Stimulated activated naive CD8-positive, alpha-beta T cell treated with anti-CD3 and anti-CD28 coated beads, Interleukin-15, Interleukin-2, amounts not matched to agents 100 U/mL and 50 U/mL, for 24 hours (primary cell): ENCODE measurements around the gene CENPW.
A peak's percentile ranks its signal among the peaks of the same experiment; 100 is the strongest.

Source experiments
- ATAC-seq: fragments of 150-1000 bp; cut with Tn5 transposase; one replicate; pipeline ENCODE4 v1.10.0; 2021
- DNase-seq: peaks from one replicate; pipeline ENCODE4 v3.0.0; 2021

CENPW gene

DNA sequence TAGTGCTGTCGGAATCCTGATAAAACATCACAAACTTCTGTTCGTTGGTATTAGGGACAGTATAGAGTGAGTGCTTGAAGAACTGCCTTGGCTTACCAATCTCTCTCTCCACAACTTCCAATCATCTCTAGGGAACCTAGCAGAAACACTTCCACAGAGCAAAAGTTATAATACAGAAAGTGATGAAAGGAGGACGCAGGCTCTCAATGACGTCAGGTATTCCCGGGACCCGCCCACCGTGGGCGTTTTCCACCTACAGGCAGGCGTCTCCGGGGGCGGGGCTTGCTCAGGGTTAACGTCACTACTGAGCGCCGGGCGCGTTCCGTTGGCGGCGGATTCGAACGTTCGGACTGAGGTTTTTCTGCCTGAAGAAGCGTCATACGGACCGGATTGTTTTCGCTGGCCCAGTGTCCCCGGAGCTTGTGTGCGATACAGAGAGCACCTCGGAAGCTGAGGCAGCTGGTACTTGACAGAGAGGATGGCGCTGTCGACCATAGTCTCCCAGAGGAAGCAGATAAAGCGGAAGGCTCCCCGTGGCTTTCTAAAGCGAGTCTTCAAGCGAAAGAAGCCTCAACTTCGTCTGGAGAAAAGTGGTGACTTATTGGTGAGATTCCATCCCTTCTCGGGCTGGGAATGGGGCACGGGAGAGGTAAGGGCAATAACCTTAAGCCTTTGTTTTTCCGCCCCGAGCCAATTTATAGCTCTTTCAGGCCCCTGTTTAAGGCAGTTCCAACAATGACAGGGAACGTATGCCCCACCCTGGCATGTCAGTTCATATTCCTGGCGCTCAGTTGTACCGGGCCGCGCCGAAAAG lies at the start of gene CENPW:
CENPW (plus strand) TSS at position 320 of the 814 bp plus-strand sequence; CDS start at position 479, 159 bp downstream.
- ATAC-seq (peak; percentile 91), DNase-seq (peak; percentile 96)

- ATAC-seq, result no peak
- no peak for DNase-seq
Observed at GRCh38 chr6:126293891-126294524, 45.9 kb upstream of the CENPW start.

DNA sequence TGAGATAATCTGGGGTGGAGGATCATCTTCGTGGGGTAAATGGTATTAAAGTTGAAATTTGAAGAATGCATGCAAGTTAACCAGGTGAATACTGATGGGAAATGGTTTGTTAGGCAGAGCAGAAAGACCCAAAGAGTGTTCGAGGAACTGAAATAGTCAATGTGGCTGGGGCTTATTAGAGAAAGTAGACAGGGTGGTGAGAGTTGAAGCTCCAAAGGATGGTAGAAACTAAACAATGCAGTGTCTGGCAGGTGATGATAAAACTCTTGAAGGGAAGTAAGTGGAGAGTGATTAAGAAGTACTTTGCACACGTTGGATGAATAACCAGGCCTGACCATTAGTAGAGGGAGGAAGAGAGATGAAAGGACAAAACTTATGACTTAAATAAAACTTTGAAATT lies 39.8 kb upstream of the CENPW start:
- ATAC-seq (no peak), DNase-seq (no peak)

DNA sequence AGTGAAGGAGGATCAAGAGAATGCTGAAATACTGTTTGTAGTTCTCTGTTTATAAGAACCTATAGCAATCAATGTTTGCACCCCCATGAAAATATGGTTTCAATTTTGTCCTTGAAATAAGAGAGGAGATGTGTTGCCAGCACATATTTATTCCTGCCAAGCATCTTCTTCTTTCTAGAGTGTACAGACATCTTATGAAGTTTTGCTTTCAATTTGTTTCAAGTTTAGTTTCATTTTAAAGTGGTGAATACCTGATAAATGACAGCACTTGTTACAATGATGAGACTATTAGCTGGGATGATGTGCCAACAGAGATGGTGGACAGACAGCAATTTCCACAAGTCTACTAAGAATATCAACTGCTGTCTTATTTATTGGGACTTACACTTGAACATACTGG lies 39.2 kb upstream of the CENPW start:
- no peak for ATAC-seq
- DNase-seq, result no peak

- ATAC-seq, result no peak
- no peak for DNase-seq
Observed at GRCh38 chr6:126302191-126302590, 37.7 kb upstream of the CENPW start.

DNA sequence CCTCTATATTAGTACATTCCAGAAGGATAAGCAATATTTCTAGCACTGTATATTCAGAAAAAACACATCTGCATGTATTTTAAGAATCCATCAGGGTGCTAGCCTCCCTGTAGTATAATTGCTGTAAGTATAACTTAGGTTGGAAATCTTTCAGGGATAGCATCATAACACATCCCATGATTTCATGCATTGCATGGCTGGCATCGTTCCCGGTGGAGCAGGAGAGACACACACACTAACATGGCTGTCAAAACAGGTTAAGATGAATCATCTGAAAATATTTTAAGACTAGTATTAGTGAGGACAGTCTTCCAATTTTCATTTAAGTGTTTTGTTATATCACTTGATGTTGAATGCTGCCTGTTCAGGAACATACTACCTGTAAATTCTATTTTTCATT lies 32.1 kb upstream of the CENPW start:
- DNase-seq (no peak), ATAC-seq (no peak)

DNA sequence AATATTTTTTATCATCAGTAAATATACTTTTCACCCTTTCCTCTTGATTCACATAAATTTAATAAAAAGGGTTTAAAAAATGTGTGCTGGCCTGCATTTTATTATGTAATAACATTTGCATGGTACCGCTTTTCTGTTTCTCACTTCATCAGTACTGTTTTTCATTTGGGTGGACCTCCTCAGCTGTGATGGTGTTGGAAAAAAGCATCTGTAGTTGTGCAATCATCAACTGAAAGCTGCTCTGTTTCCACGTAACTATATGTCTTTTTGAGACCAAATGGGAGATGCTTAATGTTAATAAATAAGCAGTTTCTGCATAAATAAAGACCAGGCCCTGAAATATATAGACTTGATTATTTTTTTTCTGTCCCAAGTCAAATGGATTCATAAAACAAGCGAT lies 31.6 kb upstream of the CENPW start:
- no peak for DNase-seq
- no peak for ATAC-seq

GRCh38 chr6:126312013-126312665 lies 27.8 kb upstream of the CENPW start:
- ATAC-seq (no peak), DNase-seq (no peak)

GRCh38 chr6:126313941-126314340 lies 26.0 kb upstream of the CENPW start:
- no peak for ATAC-seq
- no peak for DNase-seq

DNA sequence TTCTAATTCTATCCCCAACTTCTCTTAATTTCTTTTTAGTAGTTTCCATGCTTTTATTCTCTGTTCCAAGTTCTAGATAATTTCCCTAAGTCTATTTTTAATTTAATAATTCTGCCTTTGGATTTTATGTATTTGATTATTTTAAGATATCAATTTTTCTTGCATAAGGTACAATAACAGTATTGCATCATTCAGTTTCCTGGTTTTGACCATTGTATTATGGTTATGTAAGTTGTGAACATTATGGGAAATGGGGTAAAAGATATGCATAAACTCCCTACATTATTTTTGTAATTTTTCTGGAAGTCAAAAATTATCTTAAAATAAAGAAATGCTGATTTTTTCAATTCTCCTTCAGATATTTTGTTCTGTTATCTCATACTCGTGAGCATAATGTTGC lies 21.1 kb upstream of the CENPW start:
- ATAC-seq, result no peak

GRCh38 chr6:126333729-126334128 lies 6.2 kb upstream of the CENPW start:
- no peak for ATAC-seq
- no peak for DNase-seq

More for the DNA sequence above, 21.1 kb upstream of the CENPW start:
- no peak for DNase-seq

DNA sequence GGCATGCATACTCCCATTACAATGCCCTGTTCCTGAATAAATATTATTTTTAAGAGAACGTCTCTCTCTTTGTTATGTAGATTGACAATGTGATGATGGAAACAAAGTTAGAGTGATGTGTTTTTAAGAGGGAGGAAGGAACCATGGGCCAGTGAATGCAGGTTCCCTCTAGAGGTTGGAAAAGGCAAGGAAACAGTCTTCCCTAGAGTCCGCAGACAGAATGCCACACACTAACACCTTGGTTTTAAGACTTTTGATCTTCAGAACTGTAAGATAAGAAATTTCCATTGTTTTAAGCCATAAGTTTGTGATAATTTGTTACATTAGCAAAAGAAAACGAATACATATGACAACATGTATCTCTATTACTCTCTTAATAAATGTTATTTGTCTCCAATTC lies 4.7 kb upstream of the CENPW start:
- DNase-seq, result no peak
- no peak for ATAC-seq

- DNase-seq, result no peak
- ATAC-seq, result no peak
Observed at GRCh38 chr6:126337323-126337722, 2.6 kb upstream of the CENPW start.

GRCh38 chr6:126341126-126341525 lies 1.2 kb downstream of the CENPW start:
- no peak for DNase-seq

DNA sequence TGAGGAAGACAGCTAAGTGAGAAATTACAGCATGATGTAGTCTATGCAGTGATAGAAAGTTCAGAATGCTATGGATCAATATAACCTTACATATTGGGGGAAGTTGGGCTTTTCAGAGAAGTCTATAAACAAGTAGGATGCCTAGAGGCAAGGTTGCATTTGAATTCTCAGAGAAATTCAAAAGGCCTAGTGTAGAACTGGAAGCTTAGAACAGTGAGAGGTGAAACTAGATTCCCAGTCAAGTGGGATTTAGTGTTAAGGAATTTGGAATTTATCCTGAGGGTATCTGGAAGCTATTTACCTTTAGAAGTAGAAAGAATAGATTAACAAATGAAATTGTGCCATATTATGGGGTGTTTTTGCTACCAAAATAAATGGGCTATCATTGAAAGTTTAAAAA lies 4.3 kb downstream of the CENPW start:
- ATAC-seq (no peak), DNase-seq (no peak)

More at GRCh38 chr6:126341126-126341525, 1.2 kb downstream of the CENPW start:
- no peak for ATAC-seq

DNA sequence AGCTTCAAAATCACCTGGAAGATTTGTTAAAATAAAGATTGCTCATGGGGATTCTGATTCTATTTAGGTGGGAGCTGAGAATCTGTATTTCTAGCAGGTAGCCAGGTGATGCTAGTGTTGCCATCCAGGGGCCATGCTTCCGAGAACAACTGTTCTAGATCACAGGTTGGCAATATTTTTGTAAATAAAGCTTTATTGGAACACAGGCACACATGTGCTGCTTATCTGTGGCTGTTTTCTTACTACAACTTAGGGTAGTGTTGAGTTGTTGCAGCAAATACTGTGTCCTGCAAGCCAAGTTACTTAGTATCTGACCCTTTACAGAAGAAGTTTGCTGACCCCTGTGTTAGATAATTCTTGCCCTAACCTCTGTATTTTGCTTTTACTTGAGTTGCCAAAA lies 12.0 kb downstream of the CENPW start:
- no peak for DNase-seq

DNA sequence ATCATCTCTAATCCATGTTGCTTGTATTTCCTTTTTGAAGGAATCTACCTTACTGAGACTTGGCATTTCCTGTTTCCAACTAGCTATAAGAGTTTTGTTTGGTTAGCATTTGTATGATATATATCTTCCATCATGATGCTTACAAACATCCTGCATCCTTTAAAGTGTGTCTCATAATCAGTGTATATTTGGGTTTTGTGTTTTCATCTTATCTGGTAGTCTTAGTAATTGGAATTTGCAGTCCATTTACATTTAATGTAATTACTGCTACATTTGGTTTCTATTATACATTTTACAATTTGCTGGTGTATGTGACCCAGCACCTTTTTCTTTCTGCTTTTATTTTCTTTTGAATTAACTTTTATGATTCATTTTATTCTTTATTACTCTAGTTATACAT lies 12.6 kb downstream of the CENPW start:
- ATAC-seq (no peak), DNase-seq (no peak)

More for the DNA sequence above, 12.0 kb downstream of the CENPW start:
- ATAC-seq, result no peak

GRCh38 chr6:126356526-126356925 lies 16.6 kb downstream of the CENPW start:
- DNase-seq, result no peak
- no peak for ATAC-seq

DNA sequence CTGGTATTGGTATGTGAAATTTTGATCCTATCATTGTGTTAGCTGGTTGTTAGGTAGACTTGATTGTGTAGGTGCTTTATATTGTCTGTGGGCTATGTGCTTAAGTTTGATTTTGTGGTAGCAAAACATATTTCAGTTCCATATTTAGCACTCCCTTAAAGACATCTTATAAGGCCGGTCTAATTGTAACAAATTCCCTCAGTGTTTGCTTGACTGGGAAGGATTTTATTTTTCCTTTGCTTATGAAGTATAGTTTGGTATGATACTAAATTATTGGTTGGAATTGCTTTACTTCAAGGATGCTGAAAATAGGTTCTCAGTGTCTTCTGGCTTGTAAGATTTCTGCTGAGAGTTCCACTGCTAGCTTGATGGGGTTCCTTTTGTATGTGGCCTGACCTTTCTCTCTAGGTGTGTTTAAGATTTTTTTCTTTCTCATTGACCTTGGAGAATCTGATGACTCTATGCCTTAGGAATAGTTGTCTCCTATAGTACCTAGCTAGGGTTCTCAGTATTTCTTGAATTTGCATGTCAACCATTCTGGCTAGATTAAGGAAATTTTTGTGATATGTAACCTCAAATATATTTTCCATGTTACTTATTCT lies 20.1 kb downstream of the CENPW start:
- no peak for DNase-seq
- ATAC-seq, result no peak

DNA sequence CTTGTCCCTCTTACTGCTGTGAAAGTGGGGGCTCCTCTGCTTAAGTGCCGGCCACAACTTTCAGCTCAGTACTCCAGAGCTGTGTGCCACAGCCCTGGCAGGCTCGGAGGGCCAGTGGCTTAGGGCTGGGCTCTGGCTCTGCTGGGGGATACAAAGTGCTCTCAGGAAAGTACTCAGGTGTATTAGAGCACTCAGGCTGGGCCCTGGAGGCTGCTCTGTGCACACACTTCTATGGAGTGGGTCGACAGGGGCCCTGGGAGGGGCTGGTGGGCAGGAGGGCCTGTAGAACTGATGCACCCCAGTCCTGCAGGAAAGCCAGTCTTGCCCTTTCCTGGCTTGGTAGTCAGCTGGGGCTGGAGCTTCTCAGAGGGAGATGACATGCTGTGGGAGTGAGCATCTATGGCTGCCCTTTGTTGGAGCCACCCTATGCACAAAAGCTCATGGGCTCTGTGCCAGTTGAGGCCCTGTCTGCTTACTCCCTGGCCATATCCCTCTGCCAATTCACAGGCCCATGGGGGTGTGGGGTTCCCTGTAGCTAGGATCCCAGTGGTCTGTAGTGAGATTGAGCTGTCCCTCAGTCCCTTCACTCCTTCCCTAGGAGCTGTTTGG lies 22.0 kb downstream of the CENPW start:
- DNase-seq, result no peak
- ATAC-seq, result no peak

DNA sequence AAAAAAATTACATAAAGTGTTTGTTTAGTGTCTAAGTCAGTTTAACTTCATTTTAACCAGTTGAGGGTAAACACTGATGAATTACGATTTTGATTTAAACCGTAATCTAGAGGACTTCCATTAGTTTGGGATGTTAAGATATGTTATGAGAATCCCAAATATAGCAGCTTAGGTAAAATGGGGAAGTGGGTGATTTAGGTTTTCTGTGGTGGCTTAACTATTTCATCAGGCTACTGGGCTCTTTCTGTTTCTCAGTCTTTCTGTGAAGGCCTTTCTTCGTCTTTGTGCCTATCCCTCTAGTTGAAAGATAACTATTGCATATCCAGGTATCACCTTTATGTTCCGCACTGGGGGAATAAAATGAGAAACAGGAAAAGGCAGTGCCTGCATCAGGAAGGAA lies 27.9 kb downstream of the CENPW start:
- no peak for ATAC-seq
- no peak for DNase-seq

GRCh38 chr6:126372626-126373025 lies 32.7 kb downstream of the CENPW start:
- no peak for ATAC-seq
- no peak for DNase-seq
